Right lobe of liver (tissue), 4 donors: Measurements from ENCODE around the gene INSL6.

Source experiments
- POLR2A ChIP-seq: fragments of 450-650 bp; IDR thresholded peaks from one replicate; pipeline ENCODE4 v1.6.1; 2017; ENCODE audit warnings: antibody characterized with exemption, mild to moderate bottlenecking
- TF ChIP-seq, protein P1 (sequence below), 4 donors: fragments of 200-600 bp in 3 of 4; fragments of 450-650 bp in 1 of 4; IDR thresholded peaks; one replicate each; pipeline versions ENCODE4 v1.5.1 to v1.8.0; 2016 to 2022; ENCODE audit warnings: antibody characterized with exemption in 4 of 4, mild to moderate bottlenecking in 2 of 4
- donor health status: DM: no; HTN: no; CAD: no.
- donor health status: DM: no; HTN: no; CAD: no.
- donor health status: DM: no; HTN: yes; CAD: no.

DNA sequence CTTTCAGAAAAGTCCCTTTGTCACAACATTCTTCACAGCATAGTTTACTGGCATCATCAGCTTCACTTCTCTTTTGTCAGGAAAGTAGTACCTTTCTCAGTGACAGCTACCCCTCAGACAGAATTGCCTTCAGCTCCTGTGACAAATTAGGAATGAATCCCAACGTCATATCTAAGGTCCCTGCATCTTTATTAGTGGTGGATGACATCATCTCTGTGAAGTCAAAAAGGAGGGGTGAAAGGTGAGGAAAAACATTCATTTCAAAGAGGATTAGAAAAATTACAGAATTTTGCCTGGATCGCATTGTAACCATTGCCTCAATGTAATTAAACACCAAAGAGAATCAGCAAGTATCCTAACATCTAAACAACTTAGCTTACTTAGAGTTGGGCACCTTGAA is 7.9 kb upstream of the INSL6 start:
- TF ChIP-seq, protein P1, sequence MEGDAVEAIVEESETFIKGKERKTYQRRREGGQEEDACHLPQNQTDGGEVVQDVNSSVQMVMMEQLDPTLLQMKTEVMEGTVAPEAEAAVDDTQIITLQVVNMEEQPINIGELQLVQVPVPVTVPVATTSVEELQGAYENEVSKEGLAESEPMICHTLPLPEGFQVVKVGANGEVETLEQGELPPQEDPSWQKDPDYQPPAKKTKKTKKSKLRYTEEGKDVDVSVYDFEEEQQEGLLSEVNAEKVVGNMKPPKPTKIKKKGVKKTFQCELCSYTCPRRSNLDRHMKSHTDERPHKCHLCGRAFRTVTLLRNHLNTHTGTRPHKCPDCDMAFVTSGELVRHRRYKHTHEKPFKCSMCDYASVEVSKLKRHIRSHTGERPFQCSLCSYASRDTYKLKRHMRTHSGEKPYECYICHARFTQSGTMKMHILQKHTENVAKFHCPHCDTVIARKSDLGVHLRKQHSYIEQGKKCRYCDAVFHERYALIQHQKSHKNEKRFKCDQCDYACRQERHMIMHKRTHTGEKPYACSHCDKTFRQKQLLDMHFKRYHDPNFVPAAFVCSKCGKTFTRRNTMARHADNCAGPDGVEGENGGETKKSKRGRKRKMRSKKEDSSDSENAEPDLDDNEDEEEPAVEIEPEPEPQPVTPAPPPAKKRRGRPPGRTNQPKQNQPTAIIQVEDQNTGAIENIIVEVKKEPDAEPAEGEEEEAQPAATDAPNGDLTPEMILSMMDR (IDR thresholded peaks at IDR 0.05): no peak
- no peak for TF ChIP-seq POLR2A
